Sigmoid colon (tissue), 7 donors: ENCODE results near the gene POU2F2. TPM values are rescaled to one million over a fixed set of nuclear protein-coding genes. Genes with fewer than 3 reads are reported as not detected.
A peak's percentile ranks its signal among the peaks of the same experiment; 100 is the strongest.

ENCODE experiments used
- DNase-seq: peaks from one replicate; pipeline ENCODE4 v3.0.0-alpha.2; 2019
- H3K27ac ChIP-seq, 4 donors: fragments of 200-600 bp; sonication (generic); one replicate each; pipeline ENCODE4 v1.5.1; 2016 to 2019; ENCODE audit warnings: mild to moderate bottlenecking in 1 of 4
- H3K27me3 ChIP-seq, 3 donors: fragments of 200-600 bp; sonication (generic); one replicate each; pipeline ENCODE4 v1.5.1; 2019; ENCODE audit warnings: mild to moderate bottlenecking in 1 of 3
- H3K36me3 ChIP-seq, 4 donors: fragments of 200-600 bp; sonication (generic); one replicate each; pipeline ENCODE4 v1.5.1; 2016 to 2019
- H3K4me1 ChIP-seq, 4 donors: fragments of 200-600 bp; sonication (generic); one replicate each; pipeline ENCODE4 v1.5.1; 2017 to 2019
- H3K4me3 ChIP-seq, 4 donors: fragments of 200-600 bp; sonication (generic); one replicate each; pipeline ENCODE4 v1.5.1; 2017 to 2019; ENCODE audit warnings: mild to moderate bottlenecking in 2 of 4, moderate library complexity in 1 of 4
- H3K9me3 ChIP-seq, 4 donors: fragments of 200-600 bp in 3 of 4; sonication (generic) in 3 of 4; one replicate each; pipeline versions ENCODE4 v1.5.1 to v1.6.1; 2013 to 2019
- CTCF ChIP-seq, 4 experiments: fragments of 450-650 bp in 3 of 4; fragments of 200-600 bp in 1 of 4; IDR thresholded peaks; one replicate each; pipeline ENCODE4 v1.5.1; 2016 to 2019; ENCODE audit warnings: antibody characterized with exemption in 4 of 4, mild to moderate bottlenecking in 3 of 4, moderate library complexity in 2 of 4
- EP300 ChIP-seq, 4 donors: sonication (generic); formaldehyde crosslinking; IDR thresholded peaks; one replicate each; pipeline ENCODE4 v1.6.1; 2017; ENCODE audit warnings: antibody characterized with exemption in 4 of 4
- POLR2A ChIP-seq, 2 donors: fragments of 450-650 bp; IDR thresholded peaks; one replicate each; pipeline ENCODE4 v1.6.1; 2016; ENCODE audit warnings: antibody characterized with exemption in 2 of 2, mild to moderate bottlenecking in 2 of 2, moderate library complexity in 2 of 2
- POLR2AphosphoS5 ChIP-seq, 4 donors: sonication (generic); formaldehyde crosslinking; IDR thresholded peaks; one replicate each; pipeline ENCODE4 v1.6.1; 2017; ENCODE audit warnings: antibody characterized with exemption in 4 of 4
- WGBS, 2 donors: extraction: QIAGEN DNeasy Blood & Tissue Kit; methylation state at CpG; one replicate each; pipeline ENCODE4 v1.1.7; 2013; 5-methylcytosine and 5-hydroxymethylcytosine counted together
- intact Hi-C: fragments of 100-400 bp; cut with DNase I; formaldehyde crosslinking; loops from one replicate; pipeline ENCODE4 v1.15.1; 2023
- polyA plus RNA-seq, 3 donors: library from polyadenylated mRNA; stranded (reverse); fragments of 200-250 nt; gene quantifications; one replicate each; pipeline ENCODE4 v1.2.3, GENCODE V29; 2013
- total RNA-seq, 4 donors: library from RNA; depleted of rRNA; stranded (reverse); fragments of >200 nt; gene quantifications; one replicate each; pipeline ENCODE4 v1.1.0, GENCODE V29; 2016
- donor health status: healthy with polysubstance abuse.
- donor health status: Bipolar disorder and iron deficiency.
- donor health status: healthy.

Gene POU2F2
- total and polyA plus RNA-seq, 7 donors, result 0.60 to 19.0 (median 2.5) TPM

- Histone ChIP-seq H3K4me1 (peaks cover 0 to 37% (median 26%) of the 10 kb centered on the region in 4 donors), H3K9me3 (no peaks in the 10 kb centered on the region), H3K36me3 (peaks cover 6 to 19% (median 11%) of the 10 kb centered on the region in 4 donors), H3K27ac (peak overlapping the region; percentile 66 to 83 (median 74)), H3K27me3 (no peaks in the 10 kb centered on the region), H3K4me3 (peak overlapping the region; percentile 56 to 65 (median 62))
- 15 to 30% methylated on average over 29 of the region's 29 CpGs for WGBS, 2 donors
- DNase-seq, result no peak
- no peak for TF ChIP-seq POLR2A (IDR thresholded peaks at IDR 0.05)
- no peak for TF ChIP-seq POLR2AphosphoS5 (IDR thresholded peaks at IDR 0.05)
- TF ChIP-seq CTCF (IDR thresholded peaks at IDR 0.05), result no peak
- TF ChIP-seq EP300 (IDR thresholded peaks at IDR 0.05), result no peak
- intact Hi-C loops, result no loop called here
These were observed 63.3 kb downstream of the POU2F2 start for GRCh38 chr19:42068756-42069571.

DNA sequence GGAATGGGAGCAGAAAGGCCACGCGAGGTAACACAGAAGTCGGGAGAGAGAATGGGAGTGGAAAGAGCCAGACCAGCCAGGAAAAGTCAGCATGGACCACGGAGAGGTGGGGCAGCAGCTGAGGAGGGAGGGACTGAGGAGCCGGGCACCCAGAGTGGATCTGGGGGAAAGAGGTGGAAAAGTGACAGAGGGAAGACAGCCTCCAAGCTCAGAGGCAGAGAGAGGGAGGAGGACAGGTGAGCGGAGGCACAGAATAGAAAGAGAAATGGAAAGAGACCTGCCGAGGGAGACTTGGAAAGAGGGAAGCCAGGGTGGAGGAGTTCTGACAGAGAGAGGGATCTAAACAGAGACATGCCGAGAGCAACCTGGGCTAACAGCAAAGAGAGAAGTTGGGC lies 63.9 kb downstream of the POU2F2 start:
- Histone ChIP-seq H3K9me3 (no peaks in the 10 kb centered on the region), H3K4me3 (peak overlapping the region; percentile 56 to 65 (median 62)), H3K27ac (peak overlapping the region; percentile 66 to 83 (median 74)), H3K27me3 (no peaks in the 10 kb centered on the region), H3K36me3 (peaks cover 6 to 24% (median 11%) of the 10 kb centered on the region in 4 donors), H3K4me1 (peaks cover 0 to 37% (median 26%) of the 10 kb centered on the region in 4 donors)
- DNase-seq, result no peak
- WGBS, 2 donors, result 46 to 53% methylated on average over 8 of the region's 8 CpGs
- intact Hi-C loops, result no loop called here
- no peak for TF ChIP-seq EP300 (IDR thresholded peaks at IDR 0.05)
- TF ChIP-seq POLR2A (IDR thresholded peaks at IDR 0.05), result no peak
- TF ChIP-seq POLR2AphosphoS5 (IDR thresholded peaks at IDR 0.05), result no peak
- TF ChIP-seq CTCF (IDR thresholded peaks at IDR 0.05), result no peak

DNA sequence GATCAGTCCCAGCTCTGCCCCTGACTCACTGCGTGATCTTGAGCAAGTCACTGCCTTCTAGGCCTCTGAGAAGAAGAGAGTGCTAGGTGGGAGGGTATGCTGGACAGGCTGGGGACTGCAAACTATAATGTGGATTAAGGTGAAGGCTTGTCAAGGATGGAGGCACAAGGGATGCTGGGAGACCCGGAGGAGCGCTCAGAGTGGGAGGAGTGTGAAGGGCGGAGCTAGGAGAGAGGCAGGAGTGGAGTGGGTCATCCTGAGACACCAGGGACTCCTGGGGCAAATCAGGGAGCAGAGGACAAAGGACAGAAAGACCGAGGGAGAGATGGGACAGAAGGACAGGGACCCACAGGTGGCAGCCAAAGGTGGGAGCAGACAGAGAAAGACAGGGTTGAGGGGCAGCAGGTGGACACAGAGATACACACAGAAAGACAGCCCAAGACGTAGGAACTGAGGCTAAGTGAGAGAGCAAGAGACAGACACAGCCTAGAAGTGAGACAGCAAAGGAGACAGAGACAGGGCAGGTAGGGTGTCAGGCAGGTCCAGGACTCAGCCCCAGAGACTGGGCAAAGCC lies 64.8 kb downstream of the POU2F2 start:
- Histone ChIP-seq H3K9me3 (no peaks in the 10 kb centered on the region), H3K27me3 (no peaks in the 10 kb centered on the region), H3K4me1 (peaks cover 0 to 37% (median 26%) of the 10 kb centered on the region in 4 donors), H3K4me3 (no peak overlapping the region), H3K27ac (no peak overlapping the region), H3K36me3 (peaks cover 6 to 34% (median 14%) of the 10 kb centered on the region in 4 donors)
- DNase-seq, result no peak
- WGBS, 2 donors, result 48 to 79% methylated on average over 6 of the region's 6 CpGs
- intact Hi-C loops, result no loop called here
- TF ChIP-seq POLR2AphosphoS5 (IDR thresholded peaks at IDR 0.05) (no peak), POLR2A (IDR thresholded peaks at IDR 0.05) (no peak), CTCF (IDR thresholded peaks at IDR 0.05) (no peak), EP300 (IDR thresholded peaks at IDR 0.05) (no peak)

- peaks cover 0 to 37% (median 26%) of the 10 kb centered on the region in 4 donors for H3K4me1 ChIP-seq
- H3K9me3 ChIP-seq, result no peaks in the 10 kb centered on the region
- no peak for DNase-seq
- intact Hi-C loops, result no loop called here
- H3K4me3 ChIP-seq, result no peak overlapping the region
- TF ChIP-seq POLR2A (IDR thresholded peaks at IDR 0.05), result no peak
- TF ChIP-seq EP300 (IDR thresholded peaks at IDR 0.05), result no peak
- TF ChIP-seq POLR2AphosphoS5 (IDR thresholded peaks at IDR 0.05), result no peak
- no peak for TF ChIP-seq CTCF (IDR thresholded peaks at IDR 0.05)
- no peak overlapping the region for H3K27ac ChIP-seq
- peaks cover 6 to 45% (median 17%) of the 10 kb centered on the region in 4 donors for H3K36me3 ChIP-seq
- 24 to 58% methylated on average over 9 of the region's 9 CpGs for WGBS, 2 donors
- H3K27me3 ChIP-seq, result no peaks in the 10 kb centered on the region
These were observed 66.0 kb downstream of the POU2F2 start for GRCh38 chr19:42066075-42066754.
